Activated CD8-positive, alpha-beta T cell treated with anti-CD3 and anti-CD28 coated beads, Interleukin-2, amount 10 ng/mL, durations not matched to agents 7 days and 5 days (primary cell): ENCODE results near the gene GALP. TPM values are rescaled to one million over a fixed set of nuclear protein-coding genes. Genes with fewer than 3 reads are reported as not detected.
A peak's percentile ranks its signal among the peaks of the same experiment; 100 is the strongest.
"Not testable (repeated sequence)": the region's sequence is repeated elsewhere in the genome, so short reads cannot be mapped to it uniquely, and the experiment has no call there.

ENCODE experiments used
- ATAC-seq: fragments of 150-1000 bp; cut with Tn5 transposase; one replicate; pipeline ENCODE4 v1.10.0; 2021; ENCODE audit warnings: moderate library complexity
- CTCF ChIA-PET: fragments of 350-600 bp; sonication (Branson Sonifier 250); formaldehyde crosslinking; loops from one replicate; lab custom pipeline; 2021; ENCODE audit warnings: antibody characterized with exemption; lab: Charles Lee
- POLR2A ChIA-PET: fragments of 350-600 bp; sonication (Branson Sonifier 250); formaldehyde crosslinking; loops from one replicate; lab custom pipeline; 2021; ENCODE audit warnings: antibody characterized with exemption; lab: Charles Lee
- DNase-seq: peaks from one replicate; pipeline ENCODE4 v3.0.0-alpha.2; 2020
- H3K27ac Mint-ChIP-seq: one replicate; pipeline ENCODE4 v1.8.0; 2021; ENCODE audit warnings: mild to moderate bottlenecking, mixed read lengths
- H3K27me3 Mint-ChIP-seq: one replicate; pipeline ENCODE4 v1.8.0; 2021; ENCODE audit warnings: low read depth, mixed read lengths
- H3K36me3 Mint-ChIP-seq: one replicate; pipeline ENCODE4 v1.8.0; 2021; ENCODE audit warnings: low read depth, mixed read lengths
- H3K4me1 Mint-ChIP-seq: one replicate; pipeline ENCODE4 v1.8.0; 2021; ENCODE audit warnings: low read depth, mixed read lengths
- H3K4me3 Mint-ChIP-seq: one replicate; pipeline ENCODE4 v1.8.0; 2021; ENCODE audit warnings: mild to moderate bottlenecking, mixed read lengths
- H3K9me3 Mint-ChIP-seq: one replicate; pipeline ENCODE4 v1.8.0; 2022; ENCODE audit warnings: mixed read lengths; ENCODE audit not compliant: insufficient read depth
- total RNA-seq, 2 experiments: library from RNA; stranded (reverse); gene quantifications; one replicate each; pipeline ENCODE4 v1.2.3, GENCODE V29; 2021

GALP gene
- total RNA-seq, 2 experiments from 2014 or later = not detected

DNA sequence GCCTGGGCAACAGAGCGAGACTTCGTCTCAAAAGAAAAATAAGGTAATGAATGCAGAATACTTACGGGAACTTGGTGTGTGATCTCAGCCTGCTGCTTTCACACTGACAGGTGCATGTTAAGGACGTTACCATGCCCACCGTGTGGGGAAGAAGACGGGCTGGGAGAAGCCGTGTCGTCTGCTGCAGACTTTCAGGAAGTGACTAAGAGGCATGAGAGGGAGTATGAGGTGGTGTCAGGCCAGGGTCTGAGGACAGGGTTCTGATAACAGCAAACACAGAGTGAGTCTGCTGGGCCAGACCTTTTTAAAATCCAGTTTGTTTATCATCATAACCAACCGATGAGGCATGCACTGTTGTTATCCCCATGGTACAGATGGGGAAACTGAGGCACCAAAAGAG lies 13.6 kb upstream of the GALP start:
- ChIA-PET CTCF (no interaction called here), POLR2A (no interaction called here)
- no peak overlapping the region for H3K27ac Mint-ChIP-seq
- H3K4me1 Mint-ChIP-seq = peaks cover 15% of the 10 kb centered on the region
- H3K4me3 Mint-ChIP-seq = no peak overlapping the region
- no peaks in the 10 kb centered on the region for H3K9me3 Mint-ChIP-seq
- DNase-seq (peak; percentile 29), ATAC-seq (peak; percentile 44)
- H3K36me3 Mint-ChIP-seq = peaks cover 13% of the 10 kb centered on the region
- no peaks in the 10 kb centered on the region for H3K27me3 Mint-ChIP-seq

- ChIA-PET POLR2A (no interaction called here), CTCF (no interaction called here)
- Mint-ChIP-seq H3K4me1 (peaks cover 15% of the 10 kb centered on the region), H3K27me3 (no peaks in the 10 kb centered on the region), H3K27ac (no peak overlapping the region), H3K36me3 (peaks cover 10% of the 10 kb centered on the region), H3K9me3 (no peaks in the 10 kb centered on the region), H3K4me3 (no peak overlapping the region)
- DNase-seq (no peak), ATAC-seq (no peak)
These were observed 12.7 kb upstream of the GALP start for GRCh38 chr19:56163097-56163496.

- Mint-ChIP-seq H3K9me3 (no peaks in the 10 kb centered on the region), H3K27me3 (no peaks in the 10 kb centered on the region), H3K4me1 (peaks cover 19% of the 10 kb centered on the region), H3K36me3 (no peaks in the 10 kb centered on the region), H3K4me3 (no peak overlapping the region), H3K27ac (no peak overlapping the region)
- ChIA-PET POLR2A (no interaction called here), CTCF (no interaction called here)
- DNase-seq = no peak
- no peak for ATAC-seq
These were observed 8.7 kb upstream of the GALP start for GRCh38 chr19:56167064-56167578.

- Mint-ChIP-seq H3K4me3 (no peak overlapping the region), H3K27me3 (no peaks in the 10 kb centered on the region), H3K36me3 (no peaks in the 10 kb centered on the region), H3K27ac (no peak overlapping the region), H3K9me3 (no peaks in the 10 kb centered on the region), H3K4me1 (peaks cover 4% of the 10 kb centered on the region)
- no peak for DNase-seq
- no peak for ATAC-seq
- POLR2A ChIA-PET = interaction anchor here (1.2 kb wide), 1 partner anchor 89 kb away, joined by 4 read pairs; no protein-coding TSS in a partner anchor
- CTCF ChIA-PET = interaction anchor here (2.5 to 2.8 kb wide), 2 partner anchors 15 to 104 kb away, joined by 5 to 10 read pairs; no protein-coding TSS in a partner anchor
These were observed 5.5 kb upstream of the GALP start for GRCh38 chr19:56170261-56170660.

DNA sequence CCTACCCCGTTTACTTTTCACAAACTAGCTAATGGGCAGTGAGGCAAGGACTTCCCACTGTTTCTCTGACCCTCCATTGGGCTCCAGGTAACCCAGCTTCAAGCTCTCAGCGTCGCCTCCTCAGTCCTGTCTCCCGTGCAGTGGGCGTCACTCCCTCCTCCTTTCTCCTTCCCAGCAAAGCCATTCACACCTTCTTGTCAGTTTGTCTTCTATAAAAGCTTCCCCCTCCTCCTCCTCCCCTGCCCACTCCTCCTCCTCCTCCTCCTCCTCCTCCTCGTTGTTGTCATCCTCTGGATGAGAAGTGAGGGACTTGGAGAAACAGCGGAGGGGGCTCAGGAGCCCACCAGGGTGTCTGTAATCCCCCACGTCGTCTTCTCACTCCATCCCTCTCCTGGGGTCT lies 1.7 kb upstream of the GALP start:
- DNase-seq (no peak), ATAC-seq (no peak)
- POLR2A ChIA-PET = no interaction called here
- Mint-ChIP-seq H3K9me3 (no peaks in the 10 kb centered on the region), H3K27ac (no peak overlapping the region), H3K4me1 (peaks cover 4% of the 10 kb centered on the region), H3K4me3 (no peak overlapping the region), H3K27me3 (no peaks in the 10 kb centered on the region), H3K36me3 (no peaks in the 10 kb centered on the region)
- CTCF ChIA-PET = no interaction called here

GRCh38 chr19:56174550-56174949 lies 1.3 kb upstream of the GALP start:
- H3K4me3 Mint-ChIP-seq = no peak overlapping the region
- no peak overlapping the region for H3K27ac Mint-ChIP-seq
- H3K9me3 Mint-ChIP-seq = no peaks in the 10 kb centered on the region
- DNase-seq = no peak
- ChIA-PET CTCF (interaction anchor here (1.3 kb wide), 1 partner anchor 79 kb away, joined by 3 read pairs; no protein-coding TSS in a partner anchor), POLR2A (no interaction called here)
- H3K4me1 Mint-ChIP-seq = peaks cover 4% of the 10 kb centered on the region
- no peak for ATAC-seq
- no peaks in the 10 kb centered on the region for H3K36me3 Mint-ChIP-seq
- H3K27me3 Mint-ChIP-seq = no peaks in the 10 kb centered on the region

DNA sequence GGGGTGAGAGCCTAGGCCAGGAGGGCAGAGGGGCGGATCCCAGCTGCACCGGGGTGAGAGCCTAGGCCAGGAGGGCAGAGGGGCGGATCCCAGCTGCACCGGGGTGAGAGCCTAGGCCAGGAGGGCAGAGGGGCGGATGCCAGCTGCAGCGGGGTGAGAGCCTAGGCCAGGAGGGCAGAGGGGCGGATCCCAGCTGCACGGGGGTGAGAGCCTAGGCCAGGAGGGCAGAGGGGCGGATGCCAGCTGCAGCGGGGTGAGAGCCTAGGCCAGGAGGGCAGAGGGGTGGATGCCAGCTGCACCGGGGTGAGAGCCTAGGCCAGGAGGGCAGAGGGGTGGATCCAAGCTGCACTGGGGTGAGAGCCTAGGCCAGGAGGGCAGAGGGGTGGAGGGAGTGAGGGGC lies 502 bp downstream of the GALP start:
- DNase-seq, H3K9me3 Mint-ChIP-seq, H3K36me3 Mint-ChIP-seq, H3K4me3 Mint-ChIP-seq, H3K27me3 Mint-ChIP-seq, ATAC-seq, POLR2A ChIA-PET, H3K27ac Mint-ChIP-seq, H3K4me1 Mint-ChIP-seq, CTCF ChIA-PET: not testable (repeated sequence)

DNA sequence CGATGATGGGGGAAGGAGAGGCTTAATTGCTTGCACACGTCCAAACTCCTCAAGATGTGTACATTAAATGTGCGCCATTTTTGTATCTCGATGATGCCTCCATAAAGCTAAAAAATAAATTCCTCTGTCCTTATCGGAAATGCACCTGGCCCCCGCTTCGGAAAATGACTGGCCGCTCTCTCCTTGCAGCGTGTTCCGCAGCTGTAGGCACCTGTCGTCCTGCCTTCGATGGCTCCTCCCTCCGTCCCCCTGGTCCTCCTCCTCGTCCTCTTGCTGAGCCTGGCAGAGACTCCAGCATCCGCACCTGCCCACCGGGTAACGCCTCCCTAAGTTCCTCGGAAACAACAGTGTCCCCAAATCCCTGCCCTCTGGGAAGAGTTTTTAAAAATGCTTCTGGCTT lies 1.1 kb downstream of the GALP start:
- Mint-ChIP-seq H3K27me3 (no peaks in the 10 kb centered on the region), H3K4me3 (no peak overlapping the region), H3K36me3 (no peaks in the 10 kb centered on the region), H3K9me3 (no peaks in the 10 kb centered on the region), H3K27ac (no peak overlapping the region), H3K4me1 (peaks cover 1% of the 10 kb centered on the region)
- no peak for DNase-seq
- ChIA-PET CTCF (interaction anchor here (2.0 kb wide), 1 partner anchor 111 kb away, joined by 6 read pairs; no protein-coding TSS in a partner anchor), POLR2A (no interaction called here)
- no peak for ATAC-seq

DNA sequence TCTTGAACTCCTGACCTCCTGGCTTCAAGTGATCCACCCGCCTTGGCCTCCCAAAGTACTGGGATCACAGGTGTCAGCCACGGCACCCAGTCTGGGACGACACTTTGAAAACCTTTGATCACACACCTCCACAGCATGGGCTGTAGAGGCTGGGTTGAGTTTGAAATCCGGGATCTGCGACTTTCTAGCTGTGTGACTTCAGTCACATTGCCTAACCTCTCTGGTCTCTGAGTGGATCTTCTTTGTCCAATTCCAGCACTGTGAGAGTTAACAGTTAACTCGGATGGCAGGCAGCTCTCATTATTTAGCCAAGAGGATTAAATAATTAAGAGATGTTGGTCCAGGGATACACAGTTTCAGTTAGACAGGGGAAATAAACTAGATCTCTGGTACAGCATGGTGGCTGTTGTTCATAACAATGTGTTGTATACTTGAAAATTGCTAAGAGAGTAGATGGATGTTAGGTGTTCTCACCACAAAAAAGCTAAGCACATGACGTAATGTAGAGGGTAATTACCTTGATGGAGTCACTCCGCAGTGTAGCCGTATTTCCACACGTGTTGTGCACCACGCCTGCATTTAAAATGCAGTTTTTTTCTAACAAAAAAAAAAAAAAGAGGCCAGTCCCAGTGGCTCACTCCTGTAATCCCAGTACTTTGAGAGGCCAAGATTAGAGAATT lies 1.9 kb downstream of the GALP start:
- ATAC-seq (no peak), DNase-seq (no peak)
- ChIA-PET POLR2A (interaction anchor here (0.6 kb wide), 1 partner anchor 20 kb away, joined by 4 read pairs; no protein-coding TSS in a partner anchor), CTCF (interaction anchor here (2.0 kb wide), 1 partner anchor 112 kb away, joined by 6 read pairs; no protein-coding TSS in a partner anchor)
- no peak overlapping the region for H3K4me3 Mint-ChIP-seq
- H3K27ac Mint-ChIP-seq = no peak overlapping the region
- no peaks in the 10 kb centered on the region for H3K9me3 Mint-ChIP-seq
- no peaks in the 10 kb centered on the region for H3K4me1 Mint-ChIP-seq
- H3K36me3 Mint-ChIP-seq = no peaks in the 10 kb centered on the region
- no peaks in the 10 kb centered on the region for H3K27me3 Mint-ChIP-seq

DNA sequence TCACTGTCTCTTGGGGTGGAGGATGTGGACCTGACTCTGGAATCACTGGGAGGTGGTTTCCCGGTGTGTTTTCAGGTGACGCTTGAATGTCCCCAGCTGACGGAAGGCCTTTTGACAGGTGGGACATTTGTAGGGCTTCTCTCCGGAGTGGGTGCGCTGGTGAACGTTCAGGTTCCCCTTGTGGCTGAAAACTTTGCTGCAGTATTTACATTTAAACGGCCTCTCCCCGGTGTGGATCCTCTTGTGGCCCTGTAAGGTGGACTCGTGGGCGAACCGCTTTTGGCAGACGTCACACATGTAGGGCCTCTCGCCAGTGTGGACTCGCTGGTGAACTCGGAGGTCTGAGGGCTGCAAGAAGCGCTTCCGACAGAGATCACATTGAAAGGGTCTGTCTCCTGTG lies 14.0 kb downstream of the GALP start:
- ChIA-PET POLR2A (no interaction called here), CTCF (no interaction called here)
- H3K36me3 Mint-ChIP-seq = no peaks in the 10 kb centered on the region
- no peaks in the 10 kb centered on the region for H3K9me3 Mint-ChIP-seq
- H3K4me3 Mint-ChIP-seq = no peak overlapping the region
- H3K4me1 Mint-ChIP-seq = peaks cover 6% of the 10 kb centered on the region
- H3K27ac Mint-ChIP-seq = no peak overlapping the region
- H3K27me3 Mint-ChIP-seq = no peaks in the 10 kb centered on the region
- no peak for ATAC-seq
- DNase-seq = no peak

DNA sequence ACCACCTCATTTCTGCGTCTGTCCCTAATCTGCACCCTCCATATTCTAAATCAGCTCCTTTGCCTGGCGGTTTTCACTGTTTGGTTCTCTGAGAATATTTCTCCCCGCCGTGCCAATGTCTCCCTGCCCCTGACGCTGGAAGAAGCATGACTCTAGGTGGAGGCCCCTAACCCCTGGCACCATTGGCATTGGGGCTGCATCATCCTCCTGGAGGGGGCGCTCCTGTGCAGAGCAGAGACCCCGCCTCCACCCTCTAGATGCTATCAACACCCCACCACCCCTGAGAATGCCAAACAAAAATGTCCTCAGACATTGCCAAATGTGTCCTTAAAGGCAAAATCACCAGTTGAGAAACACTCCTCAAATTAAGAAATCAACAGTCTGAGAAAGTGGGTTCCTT lies 15.3 kb downstream of the GALP start:
- CTCF ChIA-PET = no interaction called here
- Mint-ChIP-seq H3K9me3 (no peaks in the 10 kb centered on the region), H3K27me3 (no peaks in the 10 kb centered on the region), H3K27ac (no peak overlapping the region), H3K4me1 (no peaks in the 10 kb centered on the region), H3K4me3 (no peak overlapping the region), H3K36me3 (no peaks in the 10 kb centered on the region)
- POLR2A ChIA-PET = no interaction called here
- ATAC-seq = no peak
- no peak for DNase-seq

- ChIA-PET CTCF (no interaction called here), POLR2A (no interaction called here)
- Mint-ChIP-seq H3K4me3 (no peak overlapping the region), H3K27me3 (no peaks in the 10 kb centered on the region), H3K4me1 (no peaks in the 10 kb centered on the region), H3K9me3 (no peaks in the 10 kb centered on the region), H3K36me3 (no peaks in the 10 kb centered on the region), H3K27ac (no peak overlapping the region)
- ATAC-seq = no peak
- DNase-seq = no peak
These were observed 15.9 kb downstream of the GALP start for GRCh38 chr19:56191711-56192110.
